GM21367 (cell line): ENCODE results near the gene TCEA2.

ENCODE experiments used
- ATAC-seq: cut with Tn5 transposase; IDR thresholded peaks from one replicate; pipeline ENCODE4 v1.9.1; 2021; ENCODE audit not compliant: unreplicated experiment

The TCEA2 gene

GRCh38 chr20:64063389-64064144 lies 569 bp downstream of the TCEA2 start:
- ATAC-seq, result no peak

DNA sequence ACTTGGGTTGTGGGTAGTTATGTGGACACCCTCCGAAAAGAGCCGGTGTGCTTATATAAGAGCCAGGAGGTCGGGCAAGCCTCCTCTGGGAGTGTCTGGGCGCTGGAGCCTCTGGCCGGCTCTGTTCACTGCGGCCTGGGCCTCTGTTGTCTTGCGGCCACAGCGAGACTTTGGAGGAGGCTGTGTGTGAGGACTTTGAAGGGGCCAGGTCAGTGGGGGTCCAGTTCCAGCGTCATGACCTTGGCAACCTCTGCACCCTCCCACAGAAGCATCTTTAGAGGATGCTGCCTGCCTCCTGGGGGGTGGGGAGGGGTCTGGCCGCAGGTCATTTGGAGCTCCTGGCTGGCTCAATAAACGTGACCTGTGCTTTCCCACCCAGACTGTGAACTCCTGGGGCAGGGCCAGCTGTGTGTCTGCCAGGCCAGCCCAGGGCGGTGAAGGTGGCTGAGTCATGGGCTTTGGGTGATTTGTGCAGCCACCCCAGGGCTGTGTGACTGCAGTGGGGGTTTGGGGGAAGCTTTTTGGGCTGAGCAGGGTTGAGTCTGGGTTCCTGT lies 1.2 kb downstream of the TCEA2 start:
- no peak for ATAC-seq

- ATAC-seq, result no peak
These were observed 2.3 kb downstream of the TCEA2 start for GRCh38 chr20:64065062-64065973.

- ATAC-seq, result no peak
These were observed 3.0 kb downstream of the TCEA2 start for GRCh38 chr20:64065974-64066343.

DNA sequence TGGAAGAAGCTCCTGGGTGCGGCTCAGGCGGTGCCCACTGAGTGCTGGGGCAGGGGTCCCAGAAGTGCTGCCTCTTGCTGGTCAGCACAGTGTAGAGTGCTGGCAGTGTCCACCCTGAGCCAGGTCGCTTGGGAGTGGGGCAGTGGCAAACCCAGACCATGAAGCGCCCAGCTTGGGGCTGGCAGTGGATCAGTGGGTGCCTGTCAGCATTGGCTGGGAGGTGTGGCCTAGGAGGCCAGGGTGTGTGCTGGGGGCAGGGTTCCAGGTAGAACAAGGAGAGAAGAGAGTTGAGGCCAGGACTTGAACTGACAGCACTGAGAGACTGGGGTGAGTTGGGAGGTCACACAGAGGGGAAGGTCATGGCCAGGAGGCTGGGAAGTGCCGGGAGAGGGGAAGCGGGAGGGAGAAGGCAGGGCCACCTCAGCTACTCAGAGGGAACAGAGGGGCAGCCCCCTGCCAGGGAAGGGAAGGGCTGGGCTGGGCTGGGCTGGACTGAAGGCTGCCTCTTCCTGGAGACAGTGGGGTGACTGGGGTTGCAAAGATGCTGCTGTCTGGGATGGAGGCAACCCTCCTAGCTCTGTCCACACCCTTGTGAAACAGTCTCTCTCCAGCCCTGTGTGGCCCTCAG lies 4.1 kb downstream of the TCEA2 start:
- ATAC-seq, result no peak

- ATAC-seq, result no peak
These were observed 4.8 kb downstream of the TCEA2 start for GRCh38 chr20:64067733-64068307.

- no peak for ATAC-seq
These were observed 5.6 kb downstream of the TCEA2 start for GRCh38 chr20:64068386-64069208.

DNA sequence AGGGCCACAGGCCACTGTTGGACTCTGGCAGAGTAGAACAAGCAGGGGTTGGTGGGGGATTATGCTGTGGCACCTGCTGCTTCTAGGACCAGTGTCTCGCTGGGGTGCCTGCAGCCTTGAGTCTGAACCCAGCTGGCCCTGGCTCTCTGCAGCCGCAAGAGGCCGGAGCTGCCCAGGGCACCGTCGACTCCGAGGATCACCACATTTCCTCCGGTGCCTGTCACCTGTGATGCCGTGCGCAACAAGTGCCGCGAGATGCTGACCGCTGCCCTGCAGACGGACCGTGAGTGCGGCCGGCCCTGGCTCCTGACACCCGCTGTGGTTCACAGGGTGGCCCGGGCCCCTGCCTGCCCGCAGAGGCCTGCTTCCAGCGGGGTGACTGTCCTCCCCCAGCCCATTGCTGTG lies 6.2 kb downstream of the TCEA2 start:
- ATAC-seq, result no peak

DNA sequence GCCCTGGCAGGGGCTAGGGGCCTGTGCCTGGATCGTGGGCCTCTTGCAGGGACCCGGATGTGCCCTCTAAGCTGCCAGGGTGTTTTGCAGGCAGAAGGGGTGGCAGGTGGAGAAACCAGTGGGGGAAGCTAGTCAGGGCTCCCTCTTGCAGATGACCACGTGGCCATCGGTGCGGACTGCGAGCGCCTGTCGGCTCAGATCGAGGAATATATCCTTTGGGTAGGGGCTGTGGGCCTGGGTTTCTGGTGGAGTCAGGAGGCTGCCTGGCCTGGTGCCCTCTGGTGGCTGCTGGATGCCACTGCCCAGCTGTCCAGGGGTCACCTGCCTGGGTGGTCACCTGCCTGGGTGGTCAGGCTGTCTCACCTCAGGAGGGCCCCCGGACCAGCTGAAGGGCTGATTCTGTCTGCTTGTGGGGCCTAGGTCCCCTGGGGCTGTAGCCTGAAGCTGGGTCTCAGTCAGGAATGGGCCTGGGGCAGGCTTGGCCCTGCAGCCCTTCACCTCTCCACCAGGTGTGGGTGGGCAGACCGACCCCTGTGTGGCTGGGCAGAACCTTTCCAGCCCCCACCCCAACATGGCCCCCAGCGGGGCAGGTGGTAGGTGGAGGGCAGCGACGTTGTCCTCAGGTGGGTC lies 6.7 kb downstream of the TCEA2 start:
- ATAC-seq, result no peak

DNA sequence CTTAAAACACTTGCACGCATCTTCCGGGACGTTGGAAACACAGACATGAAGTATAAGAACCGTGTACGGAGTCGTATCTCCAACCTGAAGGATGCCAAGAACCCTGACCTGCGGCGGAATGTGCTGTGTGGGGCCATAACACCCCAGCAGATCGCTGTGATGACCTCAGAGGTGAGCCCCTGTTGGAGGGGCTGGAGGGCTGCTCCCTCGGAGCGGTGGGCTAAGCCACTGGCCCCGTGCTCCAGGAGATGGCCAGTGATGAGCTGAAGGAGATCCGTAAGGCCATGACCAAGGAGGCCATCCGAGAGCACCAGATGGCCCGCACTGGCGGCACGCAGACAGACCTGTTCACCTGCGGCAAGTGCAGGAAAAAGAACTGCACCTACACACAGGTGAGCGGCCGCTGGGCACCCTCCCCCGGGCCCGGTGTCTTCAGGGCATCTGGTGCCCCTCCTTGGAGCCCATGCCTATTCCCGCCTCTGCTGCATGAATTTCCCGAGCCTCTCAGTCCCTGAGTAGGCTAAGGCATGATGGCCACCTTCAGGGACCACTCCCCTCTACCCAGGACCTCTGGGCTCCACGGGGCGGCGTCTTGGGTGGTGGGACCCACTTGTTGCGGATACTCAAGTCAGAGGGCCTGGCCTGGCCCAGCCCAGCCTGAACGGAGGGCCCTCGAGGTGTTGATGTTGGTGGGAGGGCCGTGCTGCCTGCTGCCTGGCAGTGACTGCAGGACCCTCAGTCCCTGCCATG lies 7.4 kb downstream of the TCEA2 start:
- no peak for ATAC-seq

DNA sequence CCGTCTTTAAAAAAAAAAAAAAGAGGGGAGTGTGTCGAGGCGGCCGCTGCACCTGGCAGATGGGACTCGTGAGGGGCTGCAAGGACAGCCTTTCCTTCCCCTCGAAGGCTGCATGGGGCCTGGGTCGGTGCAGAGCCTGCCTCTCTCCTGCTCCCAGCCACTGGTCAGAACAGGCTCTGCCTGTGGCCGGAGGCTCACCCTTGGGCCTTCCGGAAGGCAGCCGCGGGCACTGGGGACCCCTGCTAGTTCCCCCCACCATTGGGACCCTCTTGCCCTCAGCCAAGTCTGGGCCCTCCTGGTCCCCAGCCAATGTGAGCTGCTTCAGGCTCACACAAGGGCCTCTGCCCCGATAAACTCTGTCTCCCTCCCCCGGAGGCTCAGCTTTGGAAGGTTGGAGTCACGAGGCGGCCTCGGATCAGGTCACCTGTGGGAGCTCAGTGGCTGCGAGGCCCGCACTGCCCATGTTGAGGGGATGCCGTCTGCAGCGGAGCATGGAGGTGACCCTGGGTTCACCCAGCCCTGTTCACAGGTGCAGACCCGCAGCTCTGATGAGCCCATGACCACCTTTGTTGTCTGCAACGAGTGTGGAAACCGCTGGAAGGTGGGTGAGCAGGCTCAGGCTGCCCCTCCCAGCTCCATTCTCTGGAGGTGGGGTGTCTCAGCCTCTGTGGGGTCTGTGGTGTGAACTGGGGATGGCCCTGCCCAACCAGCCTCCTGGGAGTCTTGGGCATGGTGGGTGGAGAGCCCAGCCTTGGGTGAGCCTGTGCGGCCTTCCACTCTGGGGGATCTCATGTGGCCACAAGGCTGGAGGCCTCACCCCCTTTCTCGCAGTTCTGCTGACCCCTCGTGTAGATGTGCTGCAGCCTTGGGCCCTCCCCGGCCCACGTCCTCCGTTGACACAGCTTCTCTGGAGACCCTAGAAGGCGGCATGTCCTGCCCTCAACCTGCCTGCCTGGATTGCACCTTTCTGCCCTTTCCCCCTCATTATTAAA lies 8.6 kb downstream of the TCEA2 start:
- ATAC-seq, result no peak

GRCh38 chr20:64072498-64073063 lies 9.6 kb downstream of the TCEA2 start:
- no peak for ATAC-seq

DNA sequence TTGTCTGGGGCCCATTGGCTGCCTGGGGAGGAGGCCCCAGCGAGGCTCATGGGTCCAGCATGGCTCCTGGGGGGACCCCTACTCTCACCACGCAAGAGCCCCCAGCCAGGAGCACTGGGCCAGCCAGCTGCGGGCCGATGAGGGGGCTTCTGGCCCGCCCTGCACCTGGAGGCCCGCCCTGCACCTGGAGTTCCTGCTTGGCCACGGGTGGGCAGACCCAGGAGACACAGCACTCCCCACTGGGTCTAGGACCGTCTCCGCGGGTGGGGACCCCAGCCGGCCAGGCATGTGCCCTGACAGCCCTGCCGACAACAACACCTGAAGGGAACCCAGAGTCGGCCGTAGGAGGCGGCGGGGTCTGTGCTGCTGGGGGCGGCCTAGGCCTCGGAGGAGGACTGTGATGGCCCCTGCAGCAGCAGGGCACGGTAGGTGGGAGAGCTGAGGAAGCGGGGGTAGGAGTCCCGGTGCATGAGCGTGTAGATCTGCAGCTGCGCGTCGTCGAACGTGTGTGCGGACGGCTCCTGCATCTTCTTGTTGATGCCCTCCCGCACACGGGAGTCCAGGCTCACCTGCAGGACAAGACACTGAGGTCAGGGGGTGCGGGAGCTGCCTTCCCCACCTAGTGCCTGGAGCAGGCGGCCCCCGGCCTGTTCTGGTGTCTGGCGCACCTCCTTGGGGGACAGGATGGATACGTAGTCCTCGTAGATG lies 10.6 kb downstream of the TCEA2 start:
- ATAC-seq, result no peak

GRCh38 chr20:64074184-64074789 lies 11.3 kb downstream of the TCEA2 start:
- no peak for ATAC-seq

DNA sequence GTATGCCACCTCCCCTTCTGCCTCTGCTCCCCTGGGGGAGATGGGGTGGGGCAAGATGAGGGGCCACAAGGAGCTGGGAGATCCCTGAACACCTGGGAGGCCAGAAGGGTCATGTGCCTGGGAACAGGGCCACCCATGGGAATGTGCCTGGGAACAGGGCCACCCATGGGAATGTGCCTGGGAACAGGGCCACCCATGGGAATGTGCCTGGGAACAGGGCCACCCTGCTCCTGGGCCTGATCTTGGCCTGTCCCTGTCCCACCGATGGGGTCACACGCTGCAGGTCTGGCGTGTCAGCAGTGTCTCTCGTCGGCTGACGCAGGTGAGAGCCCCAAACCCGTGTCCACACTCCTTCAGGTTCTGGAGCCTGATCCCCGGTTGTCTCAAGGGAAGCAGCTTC lies 12.0 kb downstream of the TCEA2 start:
- ATAC-seq, result no peak

- no peak for ATAC-seq
These were observed 12.6 kb downstream of the TCEA2 start for GRCh38 chr20:64075556-64075955.
